H54 (cell line): ENCODE results near the gene JADE2.
"Not testable (repeated sequence)": the region's sequence is repeated elsewhere in the genome, so short reads cannot be mapped to it uniquely, and the experiment has no call there.

ENCODE experiments used
- DNase-seq: peaks from one replicate; pipeline ENCODE4 v3.0.0; 2011; ENCODE audit warnings: low spot score, mixed read lengths; ENCODE audit not compliant: insufficient read length
- FAIRE-seq: peaks from 3 replicates; lab custom pipeline; 2011; peaks lifted over from hg19 to GRCh38; lab: Jason Lieb, UNC
- POLR2A ChIP-seq: IDR thresholded peaks from 2 replicates; pipeline ENCODE4 v1.6.1; 2011; ENCODE audit warnings: low read depth, mild to moderate bottlenecking, low read length

Gene JADE2

DNA sequence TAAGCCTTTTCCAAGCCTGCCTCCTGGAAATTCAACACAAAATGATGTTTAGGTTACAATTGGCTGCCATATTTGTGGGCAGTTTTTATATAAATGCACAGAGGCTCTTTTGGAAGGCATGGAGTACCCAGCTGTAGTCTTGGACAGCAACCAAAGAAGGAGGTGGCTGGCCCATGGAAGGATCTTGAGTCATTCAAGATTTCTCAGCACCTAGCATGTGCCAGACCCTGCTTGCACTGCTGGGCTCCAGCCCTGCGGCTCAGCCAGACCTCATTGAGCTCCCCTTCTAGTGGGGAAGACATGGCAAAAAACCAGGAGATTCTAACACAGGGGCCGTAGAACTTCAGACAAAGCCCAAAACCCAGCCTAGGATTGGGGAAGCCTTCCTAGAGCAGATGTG is 22.1 kb downstream of the JADE2 start:
- FAIRE-seq (no peak), DNase-seq (peak; percentile 78)
- no peak for TF ChIP-seq POLR2A

DNA sequence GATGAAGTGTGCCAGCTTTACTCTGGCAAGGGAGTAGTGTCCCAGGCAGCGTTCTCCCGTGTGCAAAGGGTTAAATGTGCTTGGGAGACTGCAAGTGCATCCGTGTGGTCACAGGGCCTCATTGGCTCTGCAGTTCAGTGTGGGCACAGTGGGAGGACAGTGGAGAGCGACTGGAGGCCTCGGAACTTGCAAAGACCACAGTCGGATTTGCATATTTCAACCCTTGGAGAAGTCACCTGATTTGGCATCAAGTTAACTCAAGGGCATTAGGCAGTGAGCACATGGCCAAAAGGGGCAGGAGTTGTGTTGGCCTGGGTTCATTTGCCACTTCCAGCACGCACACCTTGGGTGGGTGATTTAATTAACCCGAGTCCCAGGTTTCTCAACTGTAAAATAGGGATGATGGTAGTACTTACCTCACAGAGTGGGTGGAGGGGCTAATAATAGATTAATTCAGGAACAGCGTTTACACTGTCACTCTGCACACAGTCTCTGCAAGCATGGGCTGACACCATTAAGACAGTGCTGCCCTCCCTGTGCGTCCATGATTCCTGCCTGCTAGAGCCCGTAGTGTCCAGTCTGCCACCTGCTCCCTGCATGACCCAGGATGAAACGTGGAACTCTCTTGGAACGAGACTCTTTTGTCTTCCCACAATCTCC is 22.7 kb downstream of the JADE2 start:
- no peak for TF ChIP-seq POLR2A
- FAIRE-seq: no peak
- no peak for DNase-seq

DNA sequence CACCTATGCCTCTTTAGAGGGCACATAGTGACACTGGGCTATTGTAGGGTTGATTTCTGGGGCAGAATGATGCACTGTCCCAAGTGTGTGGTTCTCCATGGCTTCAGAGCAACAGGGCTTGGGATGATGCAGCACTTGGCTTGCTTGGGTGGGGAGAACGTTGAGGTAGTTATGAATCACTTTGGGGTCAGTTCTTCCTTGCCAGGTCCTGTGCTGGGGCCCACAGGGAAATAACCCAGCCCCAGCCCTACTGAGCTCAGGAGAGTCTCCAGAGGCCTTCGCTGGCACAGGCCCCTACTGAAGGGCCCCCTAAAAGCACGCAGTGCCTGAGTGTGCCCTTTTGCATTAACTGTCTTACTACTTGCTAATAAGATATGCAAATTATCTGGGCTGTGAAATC is 24.2 kb downstream of the JADE2 start:
- FAIRE-seq: no peak
- TF ChIP-seq POLR2A: no peak
- DNase-seq: no peak

DNA sequence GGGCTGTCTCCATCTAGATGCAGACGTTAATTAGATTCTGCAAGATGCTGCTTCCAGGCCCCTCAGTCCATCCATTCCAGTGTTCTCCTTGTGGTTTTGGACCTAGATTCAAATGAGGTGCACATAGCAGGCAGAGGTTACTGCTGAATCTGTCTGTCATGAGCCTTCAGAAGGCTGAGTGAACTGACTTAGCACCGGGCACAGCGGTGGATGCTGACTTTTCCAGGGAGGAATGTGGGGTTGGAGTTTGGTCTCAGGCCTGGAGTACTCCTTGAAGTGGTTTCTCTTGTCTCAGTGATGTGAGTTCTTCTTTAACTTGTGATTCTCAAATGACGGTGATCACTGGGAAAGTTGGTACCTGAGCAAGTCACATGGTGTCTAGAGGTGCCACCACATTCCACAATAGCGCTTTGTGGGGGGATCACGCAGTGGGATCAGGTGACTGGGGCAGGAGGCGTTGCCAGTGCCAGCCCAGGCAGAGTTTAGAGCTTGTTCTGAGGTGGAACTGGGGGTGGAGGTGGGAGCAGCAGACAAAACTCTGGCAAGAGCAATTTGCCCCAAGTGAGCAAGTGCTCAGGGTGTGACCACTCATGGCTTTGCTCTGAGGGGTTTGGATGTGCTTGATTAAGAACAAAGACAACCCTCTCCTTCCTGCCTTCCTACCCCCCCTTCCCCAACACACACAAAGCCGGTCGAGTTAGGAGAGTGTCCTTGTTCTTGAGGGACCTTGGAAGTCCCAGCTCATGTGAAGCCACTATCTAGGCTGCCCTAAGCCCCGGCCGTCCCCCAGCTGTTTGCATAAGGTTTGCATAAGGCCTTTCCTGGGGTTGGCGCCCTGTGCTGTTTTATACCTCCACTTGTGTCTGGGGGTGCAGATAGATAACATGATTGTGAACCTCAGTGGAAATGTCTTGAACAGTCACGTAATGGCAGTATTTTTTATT is 25.1 kb downstream of the JADE2 start:
- no peak for FAIRE-seq
- no peak for DNase-seq
- TF ChIP-seq POLR2A: no peak

DNA sequence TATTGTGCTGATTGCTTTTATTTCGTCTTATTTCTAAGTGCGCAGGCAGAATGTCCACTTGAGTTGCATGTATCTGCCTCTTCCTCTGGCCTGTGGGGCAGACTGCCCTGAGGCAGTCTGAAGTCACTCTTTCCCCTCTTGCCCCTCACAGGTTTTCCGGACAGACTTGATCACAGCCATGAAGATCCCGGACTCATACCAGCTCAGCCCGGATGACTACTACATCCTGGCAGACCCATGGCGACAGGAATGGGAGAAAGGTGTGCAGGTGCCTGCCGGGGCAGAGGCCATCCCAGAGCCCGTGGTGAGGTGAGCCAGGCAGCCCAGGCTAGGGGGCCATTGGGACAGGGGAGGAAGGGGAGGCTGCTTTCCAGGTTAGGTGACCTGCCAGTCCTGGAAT is 26.4 kb downstream of the JADE2 start:
- no peak for TF ChIP-seq POLR2A
- FAIRE-seq: no peak
- no peak for DNase-seq

DNA sequence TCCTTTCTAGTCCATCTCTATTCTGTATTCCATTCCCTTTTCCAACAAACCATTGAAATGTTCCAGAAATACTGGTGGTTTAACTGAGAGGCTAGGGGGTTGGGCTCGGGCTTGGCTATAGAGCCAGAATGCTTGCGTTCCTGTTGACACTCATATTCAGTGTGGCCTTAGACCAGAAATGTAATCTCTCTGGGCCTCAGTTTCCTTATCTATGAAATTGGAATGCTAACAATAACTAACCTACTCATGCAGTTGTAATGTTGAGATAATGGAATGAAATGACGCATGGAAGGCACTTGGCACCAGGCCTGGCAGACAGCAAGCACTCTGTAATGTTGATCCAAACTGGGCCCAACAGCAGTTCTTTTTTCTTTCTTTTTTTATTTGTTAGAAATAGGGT is 26.8 kb downstream of the JADE2 start:
- FAIRE-seq (no peak), DNase-seq (no peak)
- no peak for TF ChIP-seq POLR2A

DNA sequence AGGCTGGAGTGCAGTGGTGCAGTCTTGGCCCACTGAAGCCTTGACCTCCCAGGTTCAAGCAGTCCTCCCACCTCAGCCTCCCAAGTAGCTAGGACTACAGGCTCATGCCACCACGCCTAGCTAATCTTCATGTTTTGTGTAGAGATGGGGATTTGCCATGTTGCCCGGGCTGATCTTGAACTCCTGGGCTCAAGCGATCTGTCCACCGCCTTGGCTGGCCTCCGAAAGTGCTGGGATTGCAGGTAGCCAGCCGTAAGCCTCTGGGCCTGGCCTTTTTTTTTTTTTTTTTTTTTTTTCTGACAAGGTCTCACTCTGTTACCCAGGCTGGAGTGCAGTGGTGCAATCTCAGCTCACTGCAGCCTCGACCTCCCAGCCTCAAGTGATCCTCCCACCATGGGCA is 27.2 kb downstream of the JADE2 start:
- not testable (repeated sequence) for FAIRE-seq, DNase-seq

DNA sequence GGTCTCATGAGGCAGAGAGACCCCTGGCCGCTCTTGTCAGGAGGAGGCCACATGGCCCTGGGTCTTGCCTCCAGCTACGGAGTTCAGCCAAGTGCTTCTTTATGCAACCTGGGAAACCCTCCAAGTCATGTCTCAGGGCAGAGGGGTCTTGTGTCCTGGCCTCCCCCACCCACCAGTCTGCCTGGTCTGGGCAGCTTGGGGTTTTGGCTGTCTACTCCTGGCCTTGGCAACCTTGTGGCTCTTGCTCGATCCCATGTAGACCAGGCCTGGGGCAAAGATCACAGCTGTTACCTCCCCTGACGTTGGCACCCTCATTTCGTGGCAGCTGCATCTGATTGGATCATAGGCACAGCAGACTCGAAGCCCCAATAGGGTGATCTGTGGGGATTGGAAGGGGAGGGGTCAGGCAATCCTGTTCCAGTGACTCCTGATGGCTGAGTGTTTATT is 28.4 kb downstream of the JADE2 start:
- no peak for FAIRE-seq
- no peak for TF ChIP-seq POLR2A
- no peak for DNase-seq

DNA sequence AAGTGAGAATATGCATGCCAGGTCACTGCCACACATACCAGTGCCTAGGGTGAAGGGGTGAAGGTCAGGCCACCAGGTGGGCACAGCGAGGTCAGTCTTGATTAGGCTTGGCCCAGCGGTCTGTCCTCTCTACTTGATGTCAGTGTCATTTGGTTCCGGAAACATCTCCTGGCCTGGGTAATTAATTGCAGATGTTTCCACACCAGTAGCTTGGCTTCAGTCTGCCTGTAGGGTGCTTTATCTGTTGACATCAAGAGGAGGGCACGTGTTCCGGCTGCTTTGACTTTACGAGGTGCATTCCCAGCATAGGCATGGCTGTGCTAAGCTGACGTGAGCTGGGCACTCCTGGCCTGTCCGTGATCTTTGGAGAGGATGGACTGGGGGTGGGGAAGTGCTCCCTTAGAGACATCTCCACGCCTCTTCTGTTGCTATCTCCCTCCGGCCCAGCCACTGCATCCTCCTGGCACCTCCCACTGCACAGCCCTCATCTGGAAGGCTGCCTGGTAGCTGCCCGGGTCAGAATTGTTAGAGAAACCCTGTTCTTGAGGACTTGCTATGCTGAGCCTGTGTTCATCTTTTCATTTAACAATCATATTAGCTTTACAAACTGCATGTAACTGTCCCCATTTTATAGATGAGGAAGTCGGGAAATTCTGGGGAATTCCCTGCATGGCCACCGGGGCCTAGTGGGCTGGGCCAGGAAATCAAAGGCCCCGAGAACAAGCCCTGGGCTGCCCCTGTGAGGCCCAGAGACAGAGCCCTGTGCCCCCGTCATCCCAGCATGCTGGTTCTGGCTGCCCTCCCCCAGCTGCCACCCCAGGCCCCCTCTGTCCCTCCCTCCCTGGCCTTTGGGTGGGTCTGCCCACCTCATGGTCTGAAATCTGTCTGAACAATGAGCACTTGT is 29.1 kb downstream of the JADE2 start:
- FAIRE-seq: no peak
- no peak for TF ChIP-seq POLR2A

DNA sequence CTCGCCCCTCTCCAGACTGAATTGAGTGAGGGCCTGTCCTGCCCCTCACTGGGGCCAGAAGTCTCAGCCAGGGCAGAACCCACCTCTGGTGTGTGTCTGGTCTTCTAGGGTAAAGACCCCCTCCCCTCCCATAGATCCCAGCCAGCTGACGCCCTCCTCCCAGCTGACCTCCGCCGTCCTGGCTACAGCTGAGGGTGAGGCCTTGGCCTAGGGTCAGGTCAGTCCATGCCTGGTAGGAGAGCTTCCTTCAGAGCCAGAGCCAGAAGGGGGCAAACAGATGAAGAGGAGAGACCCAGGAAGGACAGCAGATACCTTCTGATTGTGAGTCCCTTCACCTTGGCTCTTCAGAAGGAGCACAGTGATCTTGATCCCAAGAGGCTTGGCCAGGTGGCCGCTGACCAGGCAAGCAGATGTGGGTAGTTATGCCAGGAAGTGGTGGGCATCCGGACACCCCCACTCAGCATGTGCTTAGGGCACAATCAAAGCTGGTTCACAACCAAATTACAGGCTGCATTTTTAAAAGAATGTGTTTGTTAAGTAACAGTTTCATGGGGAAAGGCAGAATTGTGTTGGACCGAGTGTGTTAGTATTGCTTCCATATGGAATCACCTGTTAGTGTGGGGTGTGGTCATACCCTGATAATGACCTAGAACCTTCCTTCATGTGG is 29.9 kb downstream of the JADE2 start:
- no peak for DNase-seq
- no peak for FAIRE-seq
- no peak for TF ChIP-seq POLR2A

More for the DNA sequence above, 29.1 kb downstream of the JADE2 start:
- DNase-seq: no peak

DNA sequence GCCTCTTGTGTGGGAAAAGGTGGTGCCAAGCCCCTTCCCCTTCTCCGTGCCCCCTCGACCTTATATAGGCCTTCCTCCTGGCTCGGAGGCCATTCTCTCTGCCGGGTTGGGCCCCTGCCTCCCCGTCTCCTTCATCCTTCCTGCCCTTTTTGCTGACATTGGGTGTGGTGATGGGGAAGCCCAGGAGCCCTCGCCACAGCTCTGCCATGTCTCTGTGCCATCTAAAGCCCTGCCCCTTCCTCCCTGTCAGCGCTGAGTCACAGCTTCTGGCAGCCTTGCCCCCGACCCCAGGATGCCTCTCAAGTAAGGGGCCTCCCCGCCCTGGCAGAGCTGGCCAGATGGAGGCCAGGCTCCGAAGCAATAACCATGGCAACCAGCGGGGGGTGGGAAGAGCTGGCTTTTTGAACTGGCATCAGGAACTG is 30.4 kb downstream of the JADE2 start:
- TF ChIP-seq POLR2A: no peak
- no peak for FAIRE-seq
- DNase-seq: peak; percentile 93

DNA sequence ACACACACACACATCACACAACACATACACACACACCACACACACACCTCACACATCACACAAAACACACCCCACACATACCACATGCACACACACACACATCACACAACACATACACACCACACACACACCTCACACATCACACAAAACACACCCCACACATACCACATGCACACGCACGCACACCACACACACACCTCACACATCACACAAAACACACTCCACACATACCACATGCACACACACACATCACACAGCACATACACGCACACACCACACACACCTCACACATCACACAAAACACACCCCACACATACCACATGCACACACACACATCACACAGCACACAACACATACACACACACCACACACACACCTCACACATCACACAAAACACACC is 31.1 kb downstream of the JADE2 start:
- FAIRE-seq, DNase-seq: not testable (repeated sequence)

DNA sequence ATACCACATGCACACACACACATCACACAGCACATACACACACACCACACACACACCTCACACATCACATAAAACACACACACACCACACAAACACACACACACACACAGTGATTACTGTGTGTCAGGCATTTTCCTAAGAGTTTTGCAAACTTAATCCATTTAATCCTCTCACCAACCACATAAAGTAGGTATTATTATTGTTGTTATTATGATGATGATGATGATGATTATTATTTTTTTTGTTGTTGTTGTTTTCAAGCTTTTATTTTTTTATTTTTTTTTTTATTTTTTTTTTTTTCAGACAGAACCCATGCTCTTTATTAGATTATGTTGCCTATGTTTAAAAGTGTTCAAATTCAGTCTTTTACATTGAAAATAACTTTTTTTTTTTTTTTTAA is 31.5 kb downstream of the JADE2 start:
- FAIRE-seq (no peak), DNase-seq (no peak)
- TF ChIP-seq POLR2A: no peak
